Gastroesophageal sphincter (tissue), 3 donors: Measurements from ENCODE around the gene P2RY14.

Source experiments
- CTCF ChIP-seq, 4 experiments: fragments of 200-600 bp in 2 of 4; fragments of 450-650 bp in 2 of 4; sonication (generic) in 1 of 4; IDR thresholded peaks; one replicate each; pipeline ENCODE4 v1.5.1; 2017 to 2019; ENCODE audit warnings: antibody characterized with exemption in 4 of 4, mild to moderate bottlenecking in 2 of 4, moderate library complexity in 2 of 4
- POLR2A ChIP-seq, 2 donors: fragments of 450-650 bp; IDR thresholded peaks; one replicate each; pipeline ENCODE4 v1.6.1; 2017; ENCODE audit warnings: antibody characterized with exemption in 2 of 2, mild to moderate bottlenecking in 2 of 2, moderate library complexity in 1 of 2
- POLR2AphosphoS5 ChIP-seq: sonication (generic); formaldehyde crosslinking; IDR thresholded peaks from one replicate; pipeline ENCODE4 v1.6.1; 2017; ENCODE audit warnings: antibody characterized with exemption

GRCh38 chr3:151275091-151275490 is 3.3 kb downstream of the P2RY14 start:
- TF ChIP-seq CTCF (IDR thresholded peaks at IDR 0.05) (no peak), POLR2AphosphoS5 (no peak), POLR2A (IDR thresholded peaks at IDR 0.05) (no peak)
